HG03280 (cell line): ENCODE measurements around the gene TAOK3.
"Not testable (repeated sequence)": the region's sequence is repeated elsewhere in the genome, so short reads cannot be mapped to it uniquely, and the experiment has no call there.

ENCODE experiments used
- ATAC-seq: cut with Tn5 transposase; IDR thresholded peaks from one replicate; pipeline ENCODE4 v1.9.1; 2021; ENCODE audit warnings: mild to moderate bottlenecking, moderate library complexity; ENCODE audit not compliant: unreplicated experiment

Gene TAOK3

GRCh38 chr12:118145798-118146156, 226.9 kb downstream of the TAOK3 start:
- no peak for ATAC-seq

DNA sequence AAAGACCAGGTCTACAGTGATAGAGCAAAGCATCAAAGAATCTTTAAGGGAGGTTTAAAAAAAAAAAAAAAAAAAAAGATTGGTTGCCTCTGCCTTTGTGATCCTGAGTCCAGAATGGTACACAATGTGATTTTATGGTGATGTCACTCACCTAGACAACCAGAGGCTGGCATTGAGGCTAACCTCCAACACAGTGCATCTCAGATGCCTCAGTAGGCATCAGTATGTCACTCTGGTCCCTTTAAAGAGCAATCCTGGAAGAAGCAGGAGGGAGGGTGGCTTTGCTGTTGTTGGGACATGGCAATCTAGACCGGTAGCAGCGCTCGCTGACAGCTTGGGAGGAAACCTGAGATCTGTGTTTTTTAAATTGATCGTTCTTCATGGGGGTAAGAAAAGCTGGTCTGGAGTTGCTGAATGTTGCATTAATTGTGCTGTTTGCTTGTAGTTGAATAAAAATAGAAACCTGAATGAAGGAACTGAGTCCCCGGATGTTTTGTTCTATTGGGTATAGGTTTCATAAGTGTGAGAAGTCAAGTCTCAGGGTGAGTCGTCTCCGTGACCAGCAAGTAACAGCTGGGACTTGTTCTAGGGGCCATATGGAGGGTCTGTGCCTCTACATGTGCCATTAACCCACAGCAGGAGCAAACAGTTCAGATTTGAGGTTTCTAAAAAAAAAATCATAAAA, 227.5 kb downstream of the TAOK3 start:
- no peak for ATAC-seq

DNA sequence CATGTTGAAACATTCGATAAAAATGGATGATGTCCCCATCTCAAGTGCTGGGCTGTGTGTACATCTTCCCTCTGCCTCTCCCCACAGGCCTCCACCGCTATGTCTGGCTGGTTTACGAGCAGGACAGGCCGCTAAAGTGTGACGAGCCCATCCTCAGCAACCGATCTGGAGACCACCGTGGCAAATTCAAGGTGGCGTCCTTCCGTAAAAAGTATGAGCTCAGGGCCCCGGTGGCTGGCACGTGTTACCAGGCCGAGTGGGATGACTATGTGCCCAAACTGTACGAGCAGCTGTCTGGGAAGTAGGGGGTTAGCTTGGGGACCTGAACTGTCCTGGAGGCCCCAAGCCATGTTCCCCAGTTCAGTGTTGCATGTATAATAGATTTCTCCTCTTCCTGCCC, 228.2 kb downstream of the TAOK3 start:
- ATAC-seq = no peak

GRCh38 chr12:118140825-118141224, 231.9 kb downstream of the TAOK3 start:
- ATAC-seq = no peak

GRCh38 chr12:118137148-118137678, 235.5 kb downstream of the TAOK3 start:
- no peak for ATAC-seq

DNA sequence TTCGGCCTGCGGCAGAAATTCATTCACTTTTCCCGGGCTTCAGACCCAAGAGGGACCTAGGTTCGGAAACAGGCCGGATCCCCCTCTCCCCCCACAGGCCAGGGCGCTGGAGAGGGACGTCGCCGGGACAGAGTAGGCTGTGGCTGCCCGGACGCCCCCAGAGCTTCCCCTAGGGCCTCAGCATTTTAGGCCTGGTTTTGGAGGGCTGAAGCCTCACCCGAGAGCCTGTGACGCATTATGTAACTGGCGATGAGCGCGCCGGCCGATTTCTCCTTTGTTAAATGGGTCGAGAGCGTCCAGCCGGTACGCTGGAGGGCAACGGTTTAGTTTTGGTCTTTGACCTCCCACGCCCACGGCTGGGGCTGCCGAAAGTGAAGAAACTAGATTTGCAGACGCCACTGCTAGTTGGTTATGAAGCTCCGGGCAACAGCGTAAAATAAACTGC, 236.1 kb downstream of the TAOK3 start:
- peak; percentile 29 for ATAC-seq

DNA sequence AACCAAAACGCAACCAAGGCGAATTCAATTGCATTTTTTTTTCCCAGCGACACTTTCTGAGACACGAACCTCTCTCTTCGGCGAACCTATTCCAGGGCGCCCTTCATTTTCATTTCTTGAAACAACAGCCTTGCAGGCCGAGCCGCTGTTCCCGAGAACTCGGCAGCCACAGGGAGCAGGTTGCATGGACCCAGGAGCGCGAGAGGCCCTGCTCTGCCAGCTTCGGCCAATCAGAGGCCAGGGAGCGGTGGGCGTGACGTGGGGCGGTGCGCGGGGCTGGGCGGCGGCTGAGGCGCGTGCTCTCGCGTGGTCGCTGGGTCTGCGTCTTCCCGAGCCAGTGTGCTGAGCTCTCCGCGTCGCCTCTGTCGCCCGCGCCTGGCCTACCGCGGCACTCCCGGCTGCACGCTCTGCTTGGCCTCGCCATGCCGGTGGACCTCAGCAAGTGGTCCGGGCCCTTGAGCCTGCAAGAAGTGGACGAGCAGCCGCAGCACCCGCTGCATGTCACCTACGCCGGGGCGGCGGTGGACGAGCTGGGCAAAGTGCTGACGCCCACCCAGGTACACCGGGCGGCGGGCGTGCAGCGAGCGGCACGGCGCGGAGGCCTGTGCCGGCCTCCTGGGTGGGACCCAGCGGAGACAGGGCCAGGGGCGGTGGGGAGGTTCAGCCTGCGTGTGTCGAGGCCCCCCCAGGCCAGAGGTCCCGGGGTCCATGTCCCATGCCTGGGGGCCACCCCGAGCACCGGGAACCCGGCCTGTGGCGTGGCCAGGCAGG, 236.7 kb downstream of the TAOK3 start, which contains the start of gene PEBP1:
PEBP1 (plus strand) TSS at position 337 of the 771 bp plus-strand sequence; CDS start at position 423, 86 bp downstream.
- ATAC-seq = peak; percentile 97

DNA sequence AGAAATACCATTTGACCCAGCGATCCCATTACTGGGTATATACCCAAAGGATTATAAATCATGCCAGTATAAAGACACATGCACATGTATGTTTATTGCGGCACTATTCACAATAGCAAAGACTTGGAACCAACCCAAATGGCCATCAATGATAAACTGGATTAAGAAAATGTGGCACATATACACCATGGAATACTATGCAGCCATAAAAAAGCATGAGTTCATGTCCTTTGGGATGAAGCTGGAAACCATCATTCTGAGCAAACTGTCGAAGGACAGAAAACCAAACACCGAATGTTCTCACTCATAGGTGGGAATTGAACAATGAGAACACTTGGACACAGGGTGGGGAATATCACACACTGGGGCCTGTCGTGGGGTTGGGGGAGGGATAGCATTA, 243.3 kb downstream of the TAOK3 start:
- not testable (repeated sequence) for ATAC-seq

- ATAC-seq = no peak
Observed at GRCh38 chr12:118127867-118128266, 244.8 kb downstream of the TAOK3 start.

DNA sequence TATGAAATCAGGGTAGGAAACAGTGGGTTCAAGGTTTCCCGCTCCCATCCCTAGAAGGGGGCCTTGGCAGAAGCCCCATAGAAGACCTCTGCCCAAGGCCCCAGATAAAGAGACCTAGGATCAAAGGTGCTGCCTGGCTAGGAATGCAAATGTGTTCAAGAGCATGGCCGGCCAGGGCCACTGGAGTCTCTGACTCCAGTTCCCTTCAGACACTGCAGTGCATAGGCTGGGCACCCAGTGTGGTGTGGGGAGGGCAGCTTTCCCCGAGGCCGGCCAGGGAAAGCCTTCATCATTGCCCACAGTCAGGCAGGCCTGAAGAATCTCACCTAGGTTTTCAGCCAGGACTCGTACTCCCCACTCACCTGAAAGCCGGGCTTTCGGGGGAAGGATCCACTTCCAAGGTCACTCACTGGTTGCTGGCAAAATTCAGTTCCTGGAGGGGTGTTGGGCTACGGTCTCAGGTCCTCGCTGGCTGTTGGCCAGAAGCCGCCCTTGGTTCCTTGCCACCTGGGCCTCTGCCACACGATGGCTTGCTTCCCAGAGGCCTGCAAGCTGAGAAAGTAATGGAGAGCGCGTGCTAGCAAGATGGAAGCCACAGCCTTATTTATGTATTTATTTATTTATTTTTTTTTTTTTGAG, 246.5 kb downstream of the TAOK3 start:
- no peak for ATAC-seq

GRCh38 chr12:118125743-118126118, 247.0 kb downstream of the TAOK3 start:
- ATAC-seq = no peak

DNA sequence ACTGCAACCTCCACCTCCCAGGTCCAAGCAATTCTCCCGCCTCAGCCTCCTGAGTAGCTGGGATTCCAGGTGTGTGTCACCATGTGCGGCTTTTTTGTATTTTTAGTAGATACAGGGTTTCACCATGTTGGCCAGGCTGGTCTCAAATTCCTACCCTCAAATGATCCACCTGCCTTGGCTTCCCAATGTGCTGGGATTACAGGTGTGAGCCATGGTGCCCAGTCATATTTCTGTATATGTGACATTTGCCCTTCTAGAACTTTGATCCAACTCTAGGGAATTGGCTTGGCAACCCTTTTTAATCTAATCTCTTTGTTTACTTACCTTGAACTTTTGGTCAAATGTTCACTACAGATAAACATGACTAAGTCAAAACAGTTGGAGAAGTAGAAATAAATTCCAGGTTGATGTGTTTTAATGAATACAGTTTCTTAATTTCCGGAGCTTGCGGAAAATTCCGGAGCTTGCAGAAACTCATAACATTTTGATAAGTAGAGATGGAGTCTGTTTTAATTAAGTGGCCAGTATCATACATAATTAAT, 248.3 kb downstream of the TAOK3 start:
- no peak for ATAC-seq

- no peak for ATAC-seq
Observed at GRCh38 chr12:118122264-118122663, 250.4 kb downstream of the TAOK3 start.

- no peak for ATAC-seq
Observed at GRCh38 chr12:118120579-118121363, 251.9 kb downstream of the TAOK3 start.

GRCh38 chr12:118119449-118119879, 253.2 kb downstream of the TAOK3 start:
- ATAC-seq = no peak

- no peak for ATAC-seq
Observed at GRCh38 chr12:118109088-118109487, 263.6 kb downstream of the TAOK3 start.

DNA sequence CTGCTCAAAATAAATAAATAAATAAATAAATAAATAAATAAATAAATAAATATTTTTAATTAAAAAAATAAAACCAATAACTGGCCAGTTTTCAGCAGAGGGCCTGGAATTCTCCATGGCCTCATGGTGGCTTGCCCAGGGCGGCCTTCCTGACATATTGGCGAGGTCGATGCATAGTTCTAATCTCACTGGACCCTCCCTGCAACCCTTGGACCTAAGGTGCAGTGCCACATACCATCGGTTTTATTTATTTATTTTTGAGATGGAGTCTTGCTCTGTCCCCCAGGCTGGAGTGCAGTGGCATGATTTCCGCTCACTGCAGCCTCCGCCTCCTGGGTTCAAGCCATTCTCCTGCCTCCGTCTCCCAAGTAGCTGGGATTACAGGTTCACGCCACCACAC, 265.0 kb downstream of the TAOK3 start:
- ATAC-seq = no peak

GRCh38 chr12:118107011-118107410, 265.7 kb downstream of the TAOK3 start:
- ATAC-seq = no peak

DNA sequence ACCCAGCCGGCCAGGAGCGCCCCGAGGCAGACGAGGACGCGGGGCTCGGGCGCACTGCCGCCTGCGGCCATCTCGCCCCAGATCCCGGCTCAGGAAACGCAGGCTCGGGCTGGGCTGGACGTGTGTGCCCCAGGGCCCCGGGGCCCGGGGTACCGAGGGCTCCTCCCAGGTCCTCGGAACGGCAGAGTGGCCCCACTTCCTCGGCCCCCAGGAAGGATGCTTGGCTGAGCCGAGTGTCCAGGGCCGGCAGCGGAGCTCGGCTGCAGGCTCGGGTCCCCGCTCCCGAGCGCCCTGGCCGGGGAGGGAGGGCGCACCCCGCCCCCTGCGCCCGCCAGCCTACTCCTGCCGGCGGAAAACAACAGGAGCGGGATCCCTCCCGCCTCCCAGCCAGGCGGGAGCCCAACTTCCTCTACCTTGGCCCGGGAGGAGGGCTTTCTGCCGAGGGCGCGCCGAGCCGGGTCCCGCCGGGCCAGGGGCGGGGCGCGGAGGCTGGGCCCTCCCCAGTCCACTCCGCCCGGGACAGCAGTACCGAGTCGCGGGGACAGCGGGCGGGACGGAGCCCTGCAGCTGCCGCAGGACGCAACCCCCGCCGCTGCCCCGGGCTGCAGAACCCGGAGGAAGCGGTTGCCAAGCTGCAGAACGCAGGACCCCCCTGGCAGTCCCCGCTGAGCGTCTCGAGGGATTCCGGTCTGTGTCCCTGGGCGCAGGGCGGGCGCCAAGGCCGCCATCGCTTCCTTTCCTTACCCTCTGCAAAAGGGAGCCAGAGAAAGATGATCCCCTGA, 268.9 kb downstream of the TAOK3 start, which contains the start of gene VSIG10:
VSIG10 (minus strand) TSS at position 411 of the 782 bp plus-strand sequence; CDS start at position 71, 340 bp downstream.
- no peak for ATAC-seq

DNA sequence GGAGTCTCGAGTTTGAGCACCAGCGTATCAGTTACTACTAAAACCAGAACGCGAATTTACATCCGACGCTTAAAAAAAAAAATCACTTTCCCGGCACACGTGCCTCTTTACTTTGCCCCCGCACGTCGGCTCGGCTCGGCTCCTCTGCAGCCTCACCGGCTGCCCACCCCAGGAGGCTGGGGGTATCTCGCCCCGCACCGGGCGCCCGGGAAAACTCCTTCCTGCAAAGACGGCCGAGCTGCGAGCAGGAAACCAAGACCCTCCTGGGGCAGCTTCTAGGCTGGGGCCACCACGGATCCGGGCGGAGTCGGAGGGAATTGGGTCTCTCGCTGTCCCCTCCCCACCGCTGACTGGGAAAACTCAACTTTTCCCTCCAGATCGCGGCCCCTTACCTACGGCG, 269.5 kb downstream of the TAOK3 start:
- no peak for ATAC-seq
